RKO (cell line): ENCODE measurements around the gene USH2A.
A peak's percentile ranks its signal among the peaks of the same experiment; 100 is the strongest.

Experiments
- DNase-seq: peaks from one replicate; pipeline ENCODE4 v3.0.0-alpha.2; 2016; ENCODE audit warnings: low spot score

Gene USH2A, protein sequence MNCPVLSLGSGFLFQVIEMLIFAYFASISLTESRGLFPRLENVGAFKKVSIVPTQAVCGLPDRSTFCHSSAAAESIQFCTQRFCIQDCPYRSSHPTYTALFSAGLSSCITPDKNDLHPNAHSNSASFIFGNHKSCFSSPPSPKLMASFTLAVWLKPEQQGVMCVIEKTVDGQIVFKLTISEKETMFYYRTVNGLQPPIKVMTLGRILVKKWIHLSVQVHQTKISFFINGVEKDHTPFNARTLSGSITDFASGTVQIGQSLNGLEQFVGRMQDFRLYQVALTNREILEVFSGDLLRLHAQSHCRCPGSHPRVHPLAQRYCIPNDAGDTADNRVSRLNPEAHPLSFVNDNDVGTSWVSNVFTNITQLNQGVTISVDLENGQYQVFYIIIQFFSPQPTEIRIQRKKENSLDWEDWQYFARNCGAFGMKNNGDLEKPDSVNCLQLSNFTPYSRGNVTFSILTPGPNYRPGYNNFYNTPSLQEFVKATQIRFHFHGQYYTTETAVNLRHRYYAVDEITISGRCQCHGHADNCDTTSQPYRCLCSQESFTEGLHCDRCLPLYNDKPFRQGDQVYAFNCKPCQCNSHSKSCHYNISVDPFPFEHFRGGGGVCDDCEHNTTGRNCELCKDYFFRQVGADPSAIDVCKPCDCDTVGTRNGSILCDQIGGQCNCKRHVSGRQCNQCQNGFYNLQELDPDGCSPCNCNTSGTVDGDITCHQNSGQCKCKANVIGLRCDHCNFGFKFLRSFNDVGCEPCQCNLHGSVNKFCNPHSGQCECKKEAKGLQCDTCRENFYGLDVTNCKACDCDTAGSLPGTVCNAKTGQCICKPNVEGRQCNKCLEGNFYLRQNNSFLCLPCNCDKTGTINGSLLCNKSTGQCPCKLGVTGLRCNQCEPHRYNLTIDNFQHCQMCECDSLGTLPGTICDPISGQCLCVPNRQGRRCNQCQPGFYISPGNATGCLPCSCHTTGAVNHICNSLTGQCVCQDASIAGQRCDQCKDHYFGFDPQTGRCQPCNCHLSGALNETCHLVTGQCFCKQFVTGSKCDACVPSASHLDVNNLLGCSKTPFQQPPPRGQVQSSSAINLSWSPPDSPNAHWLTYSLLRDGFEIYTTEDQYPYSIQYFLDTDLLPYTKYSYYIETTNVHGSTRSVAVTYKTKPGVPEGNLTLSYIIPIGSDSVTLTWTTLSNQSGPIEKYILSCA (N-terminal part only)

DNA sequence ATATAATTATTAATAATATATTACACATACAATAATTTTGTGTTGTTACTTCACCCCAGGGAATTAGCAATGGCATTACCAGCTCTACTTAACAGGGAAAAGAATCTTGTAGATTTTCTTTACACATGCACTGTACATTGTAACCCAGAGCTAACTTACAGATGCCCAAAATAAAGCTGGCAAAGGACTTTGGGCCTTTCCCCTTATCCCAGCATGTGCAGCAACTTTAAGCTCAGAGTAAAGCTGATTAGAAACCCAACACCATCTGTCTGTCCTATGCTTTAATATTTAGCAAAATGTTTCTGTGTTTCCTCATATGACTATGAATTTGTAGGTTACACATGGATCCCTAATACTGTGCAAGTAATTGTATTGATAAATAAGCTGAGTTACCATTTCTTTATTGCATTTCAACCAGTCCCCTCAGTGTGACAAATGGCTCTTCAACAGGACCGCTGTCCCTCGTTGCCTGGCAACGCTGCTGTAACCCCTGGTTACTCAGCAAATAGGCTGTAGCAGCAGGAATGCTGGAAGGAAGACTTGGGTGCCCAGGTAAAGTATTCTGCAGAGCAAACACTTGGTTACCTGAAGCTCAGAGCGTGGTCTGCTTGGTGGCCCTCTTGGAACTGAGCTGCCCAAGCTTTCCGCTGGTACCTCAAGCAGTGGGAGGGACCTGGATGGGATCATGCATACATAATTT lies at the start of gene USH2A:
Gene USH2A (minus strand): TSS at position 628 of the 700 bp plus-strand sequence. CDS start 1,112 bp downstream, outside the sequence.
- DNase-seq: no peak

DNA sequence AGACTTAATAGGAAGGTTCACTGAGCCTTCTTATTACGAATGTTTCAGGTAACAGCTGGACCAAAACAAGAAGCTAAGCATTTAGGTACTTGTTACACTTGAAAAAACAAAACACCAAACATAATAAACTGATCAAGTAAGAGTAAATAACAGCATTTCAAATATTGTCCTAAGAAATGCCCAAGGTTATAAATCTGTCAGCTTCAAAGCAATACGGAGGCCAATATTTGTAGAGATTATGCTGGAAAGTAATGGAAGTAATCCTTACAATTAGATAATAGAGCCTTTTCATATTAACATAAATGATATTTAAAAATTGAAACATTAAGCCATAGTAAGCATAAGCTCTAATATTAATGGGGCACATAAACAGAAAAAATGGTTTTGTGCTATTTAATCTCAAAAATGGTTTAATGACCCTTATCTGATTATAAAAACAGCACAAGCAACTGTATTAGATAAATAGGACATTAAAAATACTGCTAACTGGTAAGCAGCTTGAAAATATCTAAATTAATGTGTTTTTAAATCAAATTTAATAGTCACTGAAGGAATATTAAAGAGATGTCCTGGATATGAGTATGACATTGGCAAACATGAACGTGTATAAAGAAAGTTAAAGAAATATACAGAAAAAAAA lies 43.0 kb upstream of the USH2A start:
- no peak for DNase-seq

DNA sequence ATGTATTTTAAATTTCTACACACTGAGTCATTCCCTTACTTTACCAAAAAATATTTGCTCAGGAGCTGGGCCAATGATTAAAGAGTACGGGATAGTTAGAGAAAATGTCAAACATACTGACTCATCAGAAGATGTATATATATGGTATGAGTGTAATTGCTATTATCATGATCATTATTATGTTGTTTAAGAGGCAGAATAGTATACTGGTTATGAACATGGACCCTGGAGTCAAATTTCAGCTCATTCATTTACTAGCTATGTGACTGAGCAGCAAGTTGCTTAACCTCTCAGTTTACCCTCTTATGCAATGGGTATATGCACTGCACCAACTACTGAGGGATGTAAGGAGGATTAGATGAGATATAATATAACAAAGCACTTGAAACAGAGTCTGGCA lies 41.2 kb upstream of the USH2A start:
- peak; percentile 14 for DNase-seq

DNA sequence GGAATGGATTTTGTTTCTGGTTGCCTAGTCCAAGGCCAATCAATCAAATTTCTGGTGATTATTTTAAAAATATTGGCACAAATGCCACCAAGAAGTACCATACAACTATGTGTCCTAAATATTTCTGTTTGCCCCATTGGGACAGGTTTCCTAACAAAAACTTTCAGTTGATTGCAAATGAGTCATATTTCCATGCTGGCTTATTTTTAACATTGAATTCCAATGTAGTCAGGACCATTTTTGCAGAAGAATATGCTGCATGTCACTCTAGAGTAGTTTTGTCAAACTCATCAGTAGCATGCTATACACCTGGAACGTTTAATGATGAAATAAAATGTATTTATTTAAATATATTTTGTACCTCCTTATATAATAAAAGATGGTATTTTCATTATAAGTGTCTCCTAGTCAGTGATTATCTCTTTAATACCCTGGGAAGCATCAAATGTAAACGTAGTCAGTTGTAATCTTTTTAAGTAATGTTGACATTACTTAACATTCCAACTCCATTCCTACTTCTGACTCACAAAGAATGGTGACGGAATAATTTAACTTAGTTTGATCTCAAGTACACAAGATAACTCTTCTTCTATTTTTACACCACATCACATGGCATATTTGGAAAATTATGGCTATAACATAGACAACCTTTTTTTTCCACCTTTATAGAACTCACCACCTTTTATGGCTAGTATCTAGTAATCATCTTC lies 39.0 kb upstream of the USH2A start:
- no peak for DNase-seq

DNA sequence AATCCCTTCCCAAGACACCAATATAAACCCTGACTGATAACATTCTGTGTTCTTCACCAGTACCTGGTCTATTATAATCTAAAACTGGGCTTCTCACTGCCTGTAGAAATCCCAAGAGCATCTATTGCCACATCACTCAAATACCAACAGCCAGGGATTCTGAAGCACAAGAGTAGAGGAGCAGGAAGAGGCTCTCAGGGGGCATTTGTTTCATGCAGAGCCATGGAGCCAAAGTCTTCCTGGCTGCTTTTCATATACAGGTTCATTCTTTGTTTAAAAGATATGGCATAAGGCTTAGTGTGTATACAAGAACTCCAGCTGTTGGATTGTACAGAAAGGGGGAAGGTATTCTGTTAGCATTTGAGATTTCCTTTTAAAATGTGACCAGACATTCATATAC lies 38.2 kb upstream of the USH2A start:
- no peak for DNase-seq

DNA sequence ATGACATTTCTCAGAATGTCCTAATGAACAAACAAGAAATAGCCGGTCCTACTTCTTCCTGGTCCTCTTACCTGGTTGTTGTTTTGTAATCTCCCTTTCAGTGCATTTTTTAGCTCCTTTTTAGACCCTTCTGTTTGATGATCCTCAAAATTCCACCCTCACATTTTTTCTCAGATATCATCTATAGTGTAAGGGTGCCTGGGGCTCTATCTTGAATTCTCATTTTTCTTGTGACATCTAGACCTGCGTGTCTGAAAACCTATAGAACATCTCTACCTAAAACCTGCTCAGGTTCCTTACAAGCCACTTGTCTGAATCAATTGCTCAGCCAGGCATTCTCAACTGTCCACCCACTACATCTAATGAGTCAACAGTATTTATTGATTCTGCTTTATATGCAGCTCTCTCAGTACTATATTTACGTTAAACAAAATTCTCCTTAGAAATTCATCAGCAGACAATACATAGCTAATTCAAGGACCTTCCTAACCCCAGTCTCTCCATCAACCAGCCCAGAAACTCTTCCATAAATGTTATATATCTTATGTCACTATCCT lies 36.5 kb upstream of the USH2A start:
- no peak for DNase-seq

DNA sequence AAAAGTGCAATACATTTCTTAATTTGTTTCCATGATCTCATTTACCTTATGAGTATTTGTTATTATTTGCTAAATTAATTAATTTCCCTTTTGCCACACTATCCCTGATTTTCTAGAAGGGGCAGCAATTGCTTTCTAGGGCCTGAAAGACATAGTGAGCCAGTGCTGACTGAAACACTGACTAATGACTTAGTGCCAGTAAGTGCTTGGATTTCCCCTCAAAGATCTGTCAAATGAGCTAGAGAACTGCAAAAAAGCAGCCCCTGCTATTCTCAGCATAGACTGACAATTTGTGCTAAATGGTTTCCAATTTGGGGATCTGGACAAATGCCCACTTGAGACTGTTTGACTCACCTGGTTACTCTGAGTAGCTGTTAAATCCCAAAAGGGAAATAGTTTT lies 35.6 kb upstream of the USH2A start:
- no peak for DNase-seq

DNA sequence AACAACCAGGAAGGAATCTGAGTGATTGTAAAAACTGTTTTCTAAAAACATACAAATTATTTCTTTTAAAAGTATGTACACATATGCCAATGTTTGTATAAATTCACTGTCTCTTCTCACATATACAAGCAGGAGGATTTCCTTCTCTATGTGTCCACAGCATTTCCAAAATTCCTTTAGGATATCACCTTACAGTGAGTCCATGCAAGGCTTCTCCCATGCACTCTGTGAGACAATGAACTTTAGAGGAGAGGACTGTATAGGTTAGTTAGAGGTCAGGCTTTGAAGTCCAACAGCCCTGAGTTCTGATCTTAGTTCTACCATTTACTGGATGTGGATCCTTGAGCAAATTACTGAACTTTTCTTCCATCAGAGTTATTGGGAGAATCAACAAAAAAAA lies 34.1 kb upstream of the USH2A start:
- no peak for DNase-seq

DNA sequence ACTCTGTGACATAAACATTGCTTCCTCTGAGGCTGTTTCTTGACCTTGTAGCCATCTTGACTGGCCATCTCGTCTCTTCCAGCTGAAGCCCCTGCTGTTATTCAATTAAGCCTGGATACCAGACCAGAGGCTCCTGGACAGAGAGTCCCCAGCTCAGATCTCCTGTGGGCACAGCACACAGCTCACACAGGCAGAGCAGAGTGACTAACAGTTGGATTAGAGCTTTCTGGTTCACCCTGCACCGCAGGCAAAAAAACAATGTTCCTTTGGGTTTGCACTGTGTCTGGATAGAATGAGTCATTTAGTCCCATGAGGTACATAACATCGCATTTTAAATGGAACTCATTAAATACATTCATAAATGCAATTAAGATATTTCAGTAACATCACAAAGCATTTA lies 33.4 kb upstream of the USH2A start:
- DNase-seq: no peak

DNA sequence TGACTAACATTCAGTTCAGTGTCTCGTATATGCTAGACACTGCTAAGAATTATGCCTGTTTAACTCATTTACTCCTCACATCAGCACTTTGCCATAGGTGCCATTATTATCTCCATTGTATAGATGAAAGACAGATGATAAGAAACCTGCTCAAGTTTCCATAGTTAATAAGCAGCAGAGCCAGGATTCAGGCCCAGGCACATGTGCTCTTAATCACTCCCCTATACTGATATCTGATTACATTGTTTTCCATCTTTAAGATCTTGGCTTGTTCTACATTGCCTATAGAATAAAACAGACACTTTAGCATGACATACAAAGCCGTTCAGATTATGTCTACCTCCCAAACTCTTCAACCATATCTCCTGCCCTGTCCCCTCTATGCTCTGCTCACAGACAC lies 30.5 kb upstream of the USH2A start:
- DNase-seq: no peak

DNA sequence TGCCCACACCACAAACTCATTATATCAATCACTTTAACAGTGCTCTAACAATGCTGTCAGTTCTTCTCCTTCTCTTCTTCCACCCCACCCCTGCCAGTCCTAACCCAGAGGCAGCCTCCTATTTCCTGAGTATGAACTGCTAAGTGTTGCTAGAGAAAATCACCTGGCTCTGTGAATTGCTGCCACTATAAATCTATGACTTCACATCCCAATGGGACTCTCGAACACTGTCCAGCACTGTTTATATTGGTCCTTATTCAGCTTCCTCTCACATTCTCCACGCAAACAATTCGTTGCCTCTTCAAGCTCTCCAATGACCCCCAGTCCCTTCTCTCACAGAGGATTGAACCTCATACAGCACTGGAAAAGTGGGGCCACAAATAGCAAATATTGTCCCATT lies 27.0 kb upstream of the USH2A start:
- DNase-seq: no peak

DNA sequence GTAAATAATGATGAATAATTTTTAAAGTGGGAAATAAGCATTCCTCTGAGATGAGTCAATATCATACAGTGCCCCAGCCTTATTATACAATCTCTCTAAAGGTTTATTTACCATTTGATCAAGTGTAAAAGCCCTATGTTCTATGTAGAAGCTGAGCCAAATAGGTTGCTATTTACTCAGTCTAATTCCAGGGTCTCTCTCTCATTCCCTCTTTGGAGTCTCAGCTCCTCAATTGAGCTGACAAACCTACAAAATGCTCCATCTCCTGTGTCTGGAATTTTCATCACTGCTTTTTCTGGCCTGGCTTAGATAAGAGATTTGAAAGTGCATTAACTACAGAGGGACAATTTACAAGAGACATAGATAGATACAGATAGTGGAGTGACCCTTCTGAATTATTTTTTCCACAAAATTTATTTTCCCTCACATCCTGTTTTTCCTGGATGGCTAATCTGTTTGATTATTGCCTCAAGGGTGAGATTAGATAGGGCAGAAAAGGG lies 24.8 kb upstream of the USH2A start:
- DNase-seq: no peak

DNA sequence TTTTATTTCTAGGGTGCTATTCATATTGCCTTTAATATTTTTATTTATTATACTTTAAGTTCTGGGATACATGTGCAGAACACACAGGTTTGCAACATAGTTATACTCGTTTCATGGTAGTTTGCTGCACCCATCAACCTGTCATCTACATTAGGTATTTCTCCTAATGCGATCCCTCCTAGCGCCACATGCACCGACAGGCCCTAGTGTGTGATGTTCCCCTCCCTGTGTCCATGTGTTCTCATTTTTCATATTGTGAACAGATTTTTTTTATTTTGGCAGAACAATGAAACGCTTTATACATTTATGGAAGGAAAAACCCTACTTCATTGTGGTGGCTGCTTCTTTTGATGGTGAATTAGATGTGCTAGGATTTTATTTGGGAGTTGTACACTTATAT lies 14.4 kb upstream of the USH2A start:
- DNase-seq: no peak

DNA sequence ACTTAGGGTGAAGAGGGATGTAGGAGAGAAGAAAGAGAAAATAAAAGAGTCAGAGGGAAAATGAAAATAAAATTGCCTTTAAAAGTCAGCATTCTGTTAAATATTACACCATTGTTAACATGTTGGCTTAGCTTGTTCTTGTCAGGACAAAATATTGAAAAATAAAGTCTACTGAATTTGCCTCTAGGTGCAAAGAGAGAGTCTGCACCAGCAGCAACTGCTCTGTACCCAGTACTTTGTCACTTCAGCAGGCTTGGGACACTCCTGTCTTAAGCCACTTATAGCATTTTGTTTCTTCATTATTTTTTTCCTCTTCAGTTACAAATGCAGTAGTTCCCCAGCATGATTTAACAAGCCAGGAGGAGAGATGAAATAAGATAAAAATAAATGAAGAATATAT lies 11.0 kb upstream of the USH2A start:
- no peak for DNase-seq

DNA sequence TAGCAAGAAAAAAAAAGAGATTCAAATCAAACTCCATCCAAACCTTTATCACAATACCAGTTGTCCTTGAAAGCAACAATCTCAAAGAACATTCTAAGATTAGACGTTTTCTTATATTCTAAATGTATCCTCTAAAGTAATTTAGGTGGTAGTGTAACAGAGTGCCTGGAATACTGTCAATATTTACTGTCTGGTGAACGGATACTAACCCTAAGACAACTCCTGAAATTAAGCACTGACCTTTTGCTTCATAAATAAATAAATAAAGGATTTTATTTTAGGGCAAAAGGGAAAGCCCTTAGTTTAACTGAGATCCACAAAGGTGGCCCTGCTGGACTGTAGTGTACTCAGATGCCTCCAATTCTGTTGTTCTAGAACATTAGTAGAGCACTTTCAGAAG lies 9.9 kb upstream of the USH2A start:
- DNase-seq: no peak

DNA sequence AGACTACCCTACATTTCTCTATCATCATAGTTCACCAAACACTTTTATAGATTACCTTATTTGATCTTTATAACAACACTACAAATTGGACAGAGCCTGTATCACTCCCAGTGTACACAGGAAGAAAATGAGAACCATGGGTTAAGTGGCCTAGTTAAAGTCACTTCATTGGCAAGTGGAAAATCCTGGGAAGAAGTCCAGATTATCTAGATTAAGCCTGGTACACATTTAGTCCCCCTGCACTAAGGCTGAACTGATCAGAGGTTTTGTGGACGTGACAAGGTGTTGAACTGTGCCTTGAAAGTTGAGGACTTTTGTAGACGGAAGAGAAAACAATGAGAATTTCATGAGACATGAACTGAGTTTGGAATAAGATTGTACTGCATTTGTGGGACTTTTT lies 7.5 kb upstream of the USH2A start:
- no peak for DNase-seq

DNA sequence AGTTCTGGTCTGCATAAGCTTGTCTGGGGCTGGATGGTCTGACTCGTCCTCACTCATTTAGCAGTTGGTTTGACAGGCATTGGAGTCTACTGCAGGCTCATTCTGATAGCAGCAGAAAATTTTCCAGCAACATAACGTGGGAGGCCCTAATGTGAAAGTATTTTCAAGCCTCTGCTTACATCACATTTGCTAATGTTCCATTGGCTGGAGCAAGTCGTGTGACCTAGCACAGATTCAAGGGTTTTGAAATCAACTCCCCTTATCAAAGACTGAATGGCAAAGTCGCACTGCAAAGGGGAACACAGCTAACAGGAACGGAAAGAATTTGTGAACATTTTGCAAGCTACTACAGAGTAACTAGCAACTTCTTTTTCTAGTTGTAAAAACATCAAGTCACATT lies 2.3 kb upstream of the USH2A start:
- no peak for DNase-seq

DNA sequence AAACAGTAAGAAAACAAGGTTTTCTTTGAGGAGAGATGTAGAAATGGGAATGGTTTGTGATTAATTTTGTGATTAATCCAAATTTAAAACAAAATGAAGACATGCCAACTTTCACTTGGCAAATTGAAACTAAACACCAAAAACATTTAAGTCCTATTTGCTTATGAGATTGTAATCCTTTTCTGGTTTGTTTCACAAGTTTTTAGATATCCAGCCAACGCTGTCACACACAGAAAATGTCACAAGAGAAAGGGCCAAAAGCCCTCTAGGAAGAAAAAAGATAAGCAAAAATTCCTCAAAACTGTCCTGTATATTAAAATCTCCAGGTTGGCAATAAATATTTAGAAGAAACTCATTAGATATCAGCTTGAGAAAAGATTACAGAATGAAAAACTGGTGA lies 2.5 kb downstream of the USH2A start:
- no peak for DNase-seq

DNA sequence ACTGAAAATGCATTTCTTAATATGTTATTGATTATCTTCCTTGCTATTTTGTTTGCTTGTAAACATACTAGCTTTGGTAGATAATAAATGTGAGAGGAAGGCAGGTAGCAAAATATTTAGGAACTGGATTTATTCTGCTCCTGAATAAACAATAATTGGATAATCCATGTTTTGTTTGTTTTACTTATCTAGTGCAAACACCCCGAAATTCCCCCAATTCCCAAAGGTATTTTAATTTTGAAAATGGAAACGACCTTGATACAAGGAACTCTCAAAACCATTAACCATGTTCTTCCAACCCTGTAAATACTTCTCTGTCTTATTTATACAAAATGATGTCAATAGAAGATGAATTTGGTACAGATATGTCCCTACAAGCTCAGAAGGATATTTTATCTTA lies 3.0 kb downstream of the USH2A start:
- no peak for DNase-seq

DNA sequence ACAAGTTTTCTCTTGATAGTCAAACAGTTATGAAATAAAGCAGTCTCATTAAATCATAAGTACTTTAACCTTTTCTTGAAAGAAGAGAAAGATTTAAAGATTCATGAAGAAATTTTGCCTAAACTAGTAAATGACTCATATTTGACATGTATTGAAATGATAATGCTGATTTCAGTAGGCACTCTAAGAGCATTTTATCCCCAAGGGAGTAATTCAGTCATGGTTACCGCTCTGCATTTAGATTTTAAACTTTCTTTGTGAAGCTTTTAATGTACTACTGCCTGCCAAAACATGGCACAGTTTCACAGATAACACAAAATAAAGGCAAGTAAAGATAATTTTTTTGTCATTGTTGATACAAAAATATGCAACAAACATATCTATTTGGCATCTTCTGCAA lies 6.8 kb downstream of the USH2A start:
- DNase-seq: no peak
